SU-DHL-6 (cell line): Measurements from ENCODE around the gene L3MBTL4.
"Not testable (repeated sequence)": the region's sequence is repeated elsewhere in the genome, so short reads cannot be mapped to it uniquely, and the experiment has no call there.

Source experiments
- EZH2phosphoT487 ChIP-seq: fragments of 200-600 bp; sonication (generic), shearing (Covaris generic); conservative IDR thresholded peaks from 2 replicates; pipeline ENCODE4 v1.6.1; 2018; ENCODE audit warnings: mild to moderate bottlenecking, antibody characterized with exemption, low read length, moderate library complexity, mixed read lengths
- TF ChIP-seq, protein P1 (sequence below): fragments of 200-600 bp; sonication (generic); IDR thresholded peaks from one replicate; pipeline ENCODE4 v1.5.1; 2017; ENCODE audit warnings: antibody characterized with exemption, mild to moderate bottlenecking, low read length, moderate library complexity; ENCODE audit not compliant: insufficient read depth, poor library complexity, severe bottlenecking

DNA sequence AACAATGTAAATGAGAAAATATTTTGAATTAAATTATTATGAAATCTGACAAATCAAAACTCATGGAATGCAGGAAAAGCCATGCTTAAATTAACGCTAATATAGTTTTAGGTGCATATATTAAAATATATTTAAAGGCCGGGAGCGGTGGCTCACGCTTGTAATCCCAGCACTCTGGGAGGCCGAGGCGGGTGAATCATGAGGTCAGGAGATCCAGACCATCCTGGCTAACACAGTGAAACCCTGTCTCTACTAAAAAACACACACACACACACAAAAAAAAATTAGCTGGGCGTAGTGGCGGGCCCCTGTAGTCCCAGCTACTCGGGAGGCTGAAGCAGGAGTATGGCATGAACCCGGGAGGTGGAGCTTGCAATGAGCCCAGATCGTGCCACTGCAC is 342.3 kb downstream of the L3MBTL4 start:
- TF ChIP-seq, protein P1, sequence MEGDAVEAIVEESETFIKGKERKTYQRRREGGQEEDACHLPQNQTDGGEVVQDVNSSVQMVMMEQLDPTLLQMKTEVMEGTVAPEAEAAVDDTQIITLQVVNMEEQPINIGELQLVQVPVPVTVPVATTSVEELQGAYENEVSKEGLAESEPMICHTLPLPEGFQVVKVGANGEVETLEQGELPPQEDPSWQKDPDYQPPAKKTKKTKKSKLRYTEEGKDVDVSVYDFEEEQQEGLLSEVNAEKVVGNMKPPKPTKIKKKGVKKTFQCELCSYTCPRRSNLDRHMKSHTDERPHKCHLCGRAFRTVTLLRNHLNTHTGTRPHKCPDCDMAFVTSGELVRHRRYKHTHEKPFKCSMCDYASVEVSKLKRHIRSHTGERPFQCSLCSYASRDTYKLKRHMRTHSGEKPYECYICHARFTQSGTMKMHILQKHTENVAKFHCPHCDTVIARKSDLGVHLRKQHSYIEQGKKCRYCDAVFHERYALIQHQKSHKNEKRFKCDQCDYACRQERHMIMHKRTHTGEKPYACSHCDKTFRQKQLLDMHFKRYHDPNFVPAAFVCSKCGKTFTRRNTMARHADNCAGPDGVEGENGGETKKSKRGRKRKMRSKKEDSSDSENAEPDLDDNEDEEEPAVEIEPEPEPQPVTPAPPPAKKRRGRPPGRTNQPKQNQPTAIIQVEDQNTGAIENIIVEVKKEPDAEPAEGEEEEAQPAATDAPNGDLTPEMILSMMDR: not testable (repeated sequence)
- not testable (repeated sequence) for TF ChIP-seq EZH2phosphoT487
